ENCODE measurements around the gene FBXO42.

- TF ChIP-seq POLR2A (IDR thresholded peaks at IDR 0.05) (no peak), CTCF (IDR thresholded peaks at IDR 0.05) (no peak)
Observed at GRCh38 chr1:16229976-16230740, 122.1 kb downstream of the FBXO42 start.
